ENCODE results near the gene PLPPR1.
A peak's percentile ranks its signal among the peaks of the same experiment; 100 is the strongest.
"Not testable (repeated sequence)": the region's sequence is repeated elsewhere in the genome, so short reads cannot be mapped to it uniquely, and the experiment has no call there.

PLPPR1 gene

GRCh38 chr9:101254733-101255433, 226.4 kb downstream of the PLPPR1 start:
- TF ChIP-seq JUND (IDR thresholded peaks at IDR 0.05; ENCODE audit: low read depth), result no peak
- in situ Hi-C loops (cut with HindIII; ENCODE audit: low pct_unique_long_range_greater_than_20kb, low sequenced_read_pairs), result no loop called here
- no peak for DNase-seq (ENCODE audit: low read depth in 1 of 2, low spot score in 1 of 2)

- TF ChIP-seq JUND (IDR thresholded peaks at IDR 0.05; ENCODE audit: low read depth), result no peak
- in situ Hi-C loops (cut with HindIII; ENCODE audit: low pct_unique_long_range_greater_than_20kb, low sequenced_read_pairs), result no loop called here
- DNase-seq (ENCODE audit: low read depth in 1 of 2, low spot score in 1 of 2), result no peak
Measured at GRCh38 chr9:101264727-101265126, 236.2 kb downstream of the PLPPR1 start.

GRCh38 chr9:101265261-101265660, 236.7 kb downstream of the PLPPR1 start:
- DNase-seq (ENCODE audit: low read depth in 1 of 2, low spot score in 1 of 2), result no peak
- TF ChIP-seq JUND (IDR thresholded peaks at IDR 0.05; ENCODE audit: low read depth), result no peak
- in situ Hi-C loops (cut with HindIII; ENCODE audit: low pct_unique_long_range_greater_than_20kb, low sequenced_read_pairs), result no loop called here

- no peak for DNase-seq (ENCODE audit: low read depth in 1 of 2, low spot score in 1 of 2)
- in situ Hi-C loops (cut with HindIII; ENCODE audit: low pct_unique_long_range_greater_than_20kb, low sequenced_read_pairs), result no loop called here
- no peak for TF ChIP-seq JUND (IDR thresholded peaks at IDR 0.05; ENCODE audit: low read depth)
Measured at GRCh38 chr9:101268426-101268825, 239.9 kb downstream of the PLPPR1 start.

- DNase-seq (ENCODE audit: low read depth in 1 of 2, low spot score in 1 of 2), result no peak
- in situ Hi-C loops (cut with HindIII; ENCODE audit: low pct_unique_long_range_greater_than_20kb, low sequenced_read_pairs), result no loop called here
- no peak for TF ChIP-seq JUND (IDR thresholded peaks at IDR 0.05; ENCODE audit: low read depth)
Measured at GRCh38 chr9:101269591-101270283, 241.2 kb downstream of the PLPPR1 start.

- no peak for DNase-seq (ENCODE audit: low read depth in 1 of 2, low spot score in 1 of 2)
- no peak for TF ChIP-seq JUND (IDR thresholded peaks at IDR 0.05; ENCODE audit: low read depth)
- in situ Hi-C loops (cut with HindIII; ENCODE audit: low pct_unique_long_range_greater_than_20kb, low sequenced_read_pairs), result no loop called here
Measured at GRCh38 chr9:101270302-101270701, 241.8 kb downstream of the PLPPR1 start.

GRCh38 chr9:101271102-101271501, 242.6 kb downstream of the PLPPR1 start:
- no peak for TF ChIP-seq JUND (IDR thresholded peaks at IDR 0.05; ENCODE audit: low read depth)
- DNase-seq (ENCODE audit: low read depth in 1 of 2, low spot score in 1 of 2), result no peak
- in situ Hi-C loops (cut with HindIII; ENCODE audit: low pct_unique_long_range_greater_than_20kb, low sequenced_read_pairs), result no loop called here

- DNase-seq (ENCODE audit: low read depth in 1 of 2, low spot score in 1 of 2), result no peak
- TF ChIP-seq JUND (IDR thresholded peaks at IDR 0.05; ENCODE audit: low read depth), result no peak
- in situ Hi-C loops (cut with HindIII; ENCODE audit: low pct_unique_long_range_greater_than_20kb, low sequenced_read_pairs), result no loop called here
Measured at GRCh38 chr9:101274971-101275768, 246.6 kb downstream of the PLPPR1 start.

- in situ Hi-C loops (cut with HindIII; ENCODE audit: low pct_unique_long_range_greater_than_20kb, low sequenced_read_pairs), result no loop called here
Measured at GRCh38 chr9:101275769-101276250, 247.3 kb downstream of the PLPPR1 start.

GRCh38 chr9:101291043-101291442, 262.5 kb downstream of the PLPPR1 start:
- DNase-seq (ENCODE audit: low read depth in 1 of 2, low spot score in 1 of 2); in situ Hi-C loops (cut with HindIII; ENCODE audit: low pct_unique_long_range_greater_than_20kb, low sequenced_read_pairs): not testable (repeated sequence)

More at GRCh38 chr9:101275769-101276250, 247.3 kb downstream of the PLPPR1 start:
- TF ChIP-seq JUND (IDR thresholded peaks at IDR 0.05; ENCODE audit: low read depth), result no peak
- DNase-seq (ENCODE audit: low read depth in 1 of 2, low spot score in 1 of 2), result no peak

GRCh38 chr9:101299901-101300300, 271.4 kb downstream of the PLPPR1 start:
- in situ Hi-C loops (cut with HindIII; ENCODE audit: low pct_unique_long_range_greater_than_20kb, low sequenced_read_pairs), result no loop called here
- no peak for TF ChIP-seq JUND (IDR thresholded peaks at IDR 0.05; ENCODE audit: low read depth)
- no peak for DNase-seq (ENCODE audit: low read depth in 1 of 2, low spot score in 1 of 2)

- in situ Hi-C loops (cut with HindIII; ENCODE audit: low pct_unique_long_range_greater_than_20kb, low sequenced_read_pairs), result no loop called here
- no peak for TF ChIP-seq JUND (IDR thresholded peaks at IDR 0.05; ENCODE audit: low read depth)
- peak in 1 of 2 experiments; percentile 2 for DNase-seq (ENCODE audit: low read depth in 1 of 2, low spot score in 1 of 2)
Measured at GRCh38 chr9:101307051-101307450, 278.5 kb downstream of the PLPPR1 start.

Measured in T47D (cell line).